GM18873 (cell line): ENCODE data around the gene TMEM182.

Experiments used
- ATAC-seq: cut with Tn5 transposase; IDR thresholded peaks from one replicate; pipeline ENCODE4 v1.9.1; 2021; ENCODE audit warnings: mild to moderate bottlenecking, moderate library complexity, moderate number of reproducible peaks; ENCODE audit not compliant: unreplicated experiment, low FRiP score

TMEM182 gene, protein sequence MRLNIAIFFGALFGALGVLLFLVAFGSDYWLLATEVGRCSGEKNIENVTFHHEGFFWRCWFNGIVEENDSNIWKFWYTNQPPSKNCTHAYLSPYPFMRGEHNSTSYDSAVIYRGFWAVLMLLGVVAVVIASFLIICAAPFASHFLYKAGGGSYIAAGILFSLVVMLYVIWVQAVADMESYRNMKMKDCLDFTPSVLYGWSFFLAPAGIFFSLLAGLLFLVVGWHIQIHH

DNA sequence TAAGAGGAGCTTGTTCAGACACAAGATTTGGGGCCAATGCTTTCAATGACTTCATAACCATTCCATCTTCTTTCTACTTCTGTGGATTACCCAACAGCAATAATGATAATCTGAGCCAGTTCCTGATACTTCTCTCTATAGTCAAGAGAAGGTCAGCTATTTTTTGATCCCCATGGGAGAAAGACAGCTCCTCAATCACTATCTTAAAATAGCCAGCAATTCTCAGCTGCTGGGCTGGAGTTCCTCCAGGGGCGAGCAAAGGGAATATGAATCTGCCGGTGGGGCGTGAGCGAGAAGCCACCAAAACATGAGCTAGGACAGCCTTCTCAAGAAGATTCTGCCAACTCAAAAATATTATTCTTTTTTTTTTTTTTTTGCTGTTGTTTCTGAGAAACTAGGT is at the start of gene TMEM182:
TSS of gene TMEM182 (plus strand) at position 269 of the 400 bp plus-strand sequence. CDS start 187 bp downstream, outside the sequence.
- no peak for ATAC-seq

DNA sequence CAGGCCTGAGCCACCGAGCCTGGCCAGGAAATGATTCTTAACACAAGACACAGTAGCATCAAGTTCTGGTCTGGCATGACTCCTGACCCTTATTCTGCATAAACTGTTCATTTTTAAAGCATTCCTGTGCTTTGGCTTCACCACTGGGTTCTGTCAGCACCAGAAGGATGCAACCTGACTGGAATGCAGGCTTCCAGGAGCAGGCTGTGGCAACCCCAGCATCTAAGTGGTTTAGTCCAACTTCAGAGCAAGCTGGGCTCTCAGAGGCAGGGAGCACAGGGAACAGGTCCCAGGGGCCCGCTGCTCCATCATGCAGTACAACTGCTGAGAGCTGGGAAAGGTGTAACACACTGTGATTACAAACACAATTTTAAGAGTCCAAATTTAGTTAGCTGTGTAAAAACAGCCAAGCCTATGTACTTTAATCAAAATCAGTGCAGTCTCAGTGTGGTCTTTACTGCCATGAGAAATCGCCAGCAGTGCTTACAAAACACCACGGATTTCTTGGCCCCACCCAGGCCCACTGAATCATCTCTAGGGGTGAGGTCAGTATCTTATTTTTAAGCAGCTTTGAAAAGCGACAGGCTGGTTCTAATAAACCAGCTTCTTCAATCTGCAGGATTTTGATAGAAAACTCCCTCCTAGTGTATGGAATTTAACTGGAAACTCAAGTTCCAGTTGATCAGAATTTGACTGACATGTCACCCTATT is 44.4 kb upstream of the TMEM182 start:
- no peak for ATAC-seq

DNA sequence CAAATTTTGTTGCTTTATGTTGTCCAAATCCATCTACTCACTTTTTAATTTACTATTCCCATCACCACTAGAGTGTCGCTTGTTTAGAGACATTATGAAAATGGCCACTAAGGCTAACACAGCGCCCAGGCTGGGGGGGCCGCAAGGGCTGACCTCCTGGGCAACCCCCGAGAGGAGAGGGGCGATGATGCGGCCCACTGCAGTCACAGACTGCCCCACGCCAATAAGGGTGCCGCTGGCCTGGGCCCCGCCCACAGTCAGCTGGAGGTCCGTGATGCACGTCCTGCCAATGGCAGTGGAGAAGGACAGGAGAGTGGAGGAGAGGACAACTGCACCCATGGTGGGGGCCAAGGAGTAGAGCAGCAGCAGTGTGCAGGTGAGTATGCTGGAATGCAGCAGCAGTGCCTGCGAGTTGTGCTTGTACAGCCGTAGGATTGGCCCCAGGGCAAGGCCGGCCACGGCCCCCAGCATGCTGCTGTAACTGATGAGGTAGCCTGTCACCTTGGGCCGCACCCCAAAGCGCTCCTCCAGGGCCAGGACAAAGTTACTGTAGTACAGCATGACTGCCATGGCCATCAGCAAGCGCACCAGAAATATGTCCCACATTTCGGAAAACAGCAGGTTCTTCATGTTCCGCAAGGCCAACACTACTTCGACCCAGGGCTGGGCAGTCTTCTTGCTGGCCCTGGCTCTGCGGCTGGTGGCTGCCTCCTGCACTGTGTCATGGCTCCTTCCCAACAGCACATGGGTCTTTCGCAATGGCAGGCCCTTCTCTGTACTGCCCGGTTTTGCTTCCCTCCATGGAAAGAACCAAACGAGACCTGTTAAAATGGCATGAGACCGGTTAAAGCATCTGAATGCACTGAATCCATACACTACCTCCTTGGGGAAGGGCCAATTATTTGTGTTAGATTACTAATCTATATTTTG is 43.2 kb upstream of the TMEM182 start:
- ATAC-seq: no peak

DNA sequence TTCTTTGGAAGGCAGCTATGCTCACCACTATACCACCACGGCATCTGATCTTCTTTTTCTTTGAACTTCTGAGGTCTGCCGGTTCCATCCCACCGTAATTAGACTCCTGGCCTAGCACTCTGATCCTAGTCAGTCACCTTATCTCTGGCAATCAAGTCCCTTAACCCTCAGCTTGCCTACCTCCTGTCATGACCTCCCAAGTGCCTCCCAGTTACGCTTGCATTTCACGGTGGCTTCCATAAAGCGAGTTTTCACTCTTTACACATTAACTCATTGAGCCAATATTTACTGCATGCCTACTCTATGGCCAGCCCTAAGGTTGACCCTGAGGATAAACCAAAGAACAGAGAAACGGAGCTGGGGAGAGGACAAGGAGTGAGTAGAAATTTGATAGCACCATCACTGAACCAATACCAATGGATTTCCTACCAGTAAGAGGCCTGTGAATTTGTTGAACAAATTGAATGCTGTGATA is 37.8 kb upstream of the TMEM182 start:
- no peak for ATAC-seq

DNA sequence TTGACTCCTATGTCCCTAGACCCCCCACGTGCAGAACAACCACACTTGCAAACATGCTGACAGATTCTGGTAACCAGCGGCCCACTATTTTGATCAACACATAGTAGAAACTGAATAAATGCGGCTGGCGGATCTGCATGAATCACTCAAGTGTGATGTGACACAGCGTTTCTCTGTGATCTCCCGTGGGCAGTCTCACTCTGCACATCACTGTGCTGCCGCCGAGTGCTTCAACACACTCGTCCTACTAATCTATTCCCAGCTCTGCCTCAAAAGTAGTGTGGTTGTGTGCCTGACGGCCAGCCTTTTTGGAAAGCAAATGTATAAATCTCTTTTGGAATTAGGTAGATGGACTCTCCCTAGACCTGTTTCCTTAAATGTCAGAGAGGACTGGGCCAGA is 37.3 kb upstream of the TMEM182 start:
- ATAC-seq: no peak

DNA sequence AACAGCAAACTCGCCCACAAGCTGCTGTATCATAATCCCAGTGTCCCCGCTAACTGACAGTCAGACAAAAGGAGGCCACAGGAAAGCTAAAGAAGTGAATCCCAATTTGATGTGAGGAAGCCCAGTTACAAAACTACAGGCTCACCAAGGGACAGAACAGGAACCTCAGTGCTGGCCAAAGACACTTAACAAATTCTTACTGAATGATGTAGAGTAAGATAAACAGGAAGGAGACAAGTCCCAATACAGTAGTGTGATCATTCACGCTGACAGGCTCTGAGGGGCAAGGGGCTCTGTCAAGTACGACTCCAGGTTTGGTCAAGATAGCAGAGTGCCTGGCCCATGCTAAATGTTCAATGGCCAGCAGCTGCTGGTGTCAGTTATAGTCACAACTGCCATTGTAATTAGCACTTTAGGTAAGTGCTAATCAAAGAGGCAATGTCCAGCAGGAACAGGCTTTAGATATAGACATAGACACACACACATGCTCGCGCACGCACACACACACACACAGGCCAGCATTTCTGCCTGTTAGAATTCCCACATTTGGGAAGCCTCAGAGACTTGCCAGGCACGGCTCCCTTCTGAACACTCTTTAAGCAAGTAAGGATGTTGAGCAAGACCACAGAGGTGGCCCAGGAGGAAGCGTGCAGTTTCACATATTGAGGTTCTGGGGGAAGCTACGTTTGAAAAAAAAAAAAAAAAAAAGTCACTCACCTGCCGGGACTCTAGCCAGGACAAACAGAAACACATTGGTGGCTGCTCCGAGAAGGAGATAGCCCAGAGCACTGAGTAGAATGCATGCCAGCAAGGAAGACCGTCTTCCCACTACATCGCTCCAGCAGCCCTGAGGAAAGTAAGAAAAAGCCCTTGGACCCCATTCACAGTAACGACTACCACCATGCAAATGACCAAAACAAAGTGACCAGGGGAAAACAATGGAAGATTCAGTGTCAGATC is 35.4 kb upstream of the TMEM182 start:
- no peak for ATAC-seq

DNA sequence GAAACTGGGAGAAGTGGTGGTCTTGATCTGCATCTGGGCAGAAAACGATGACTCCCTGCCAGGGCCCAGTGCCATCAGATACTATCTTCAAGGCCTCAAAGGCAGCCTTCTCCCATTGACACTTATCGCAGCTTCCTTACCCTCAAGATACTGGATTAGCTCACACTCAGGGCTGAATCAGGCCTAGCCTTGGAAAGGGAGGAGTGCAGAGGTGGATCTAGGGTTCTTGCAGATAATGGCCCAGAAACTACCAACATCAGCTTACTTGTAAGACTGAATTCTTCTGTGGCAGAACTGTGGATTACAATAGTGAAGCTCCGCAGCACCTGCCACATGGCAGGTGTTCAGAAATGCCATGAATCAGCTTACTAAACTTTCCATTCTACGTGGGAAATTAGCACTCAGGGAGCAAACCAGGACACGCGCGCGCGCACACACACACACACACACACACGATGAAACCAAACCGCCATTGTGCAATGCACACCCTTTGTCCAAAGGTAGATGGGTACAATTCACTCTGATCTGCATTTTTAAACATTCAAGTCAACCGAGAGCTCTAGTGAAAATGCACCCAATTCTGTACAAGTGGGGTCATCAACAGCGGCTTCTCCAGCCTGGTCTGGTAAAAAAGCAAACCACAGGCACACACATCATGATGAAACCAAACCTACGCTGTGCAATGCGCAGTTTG is 26.3 kb upstream of the TMEM182 start:
- ATAC-seq: no peak

DNA sequence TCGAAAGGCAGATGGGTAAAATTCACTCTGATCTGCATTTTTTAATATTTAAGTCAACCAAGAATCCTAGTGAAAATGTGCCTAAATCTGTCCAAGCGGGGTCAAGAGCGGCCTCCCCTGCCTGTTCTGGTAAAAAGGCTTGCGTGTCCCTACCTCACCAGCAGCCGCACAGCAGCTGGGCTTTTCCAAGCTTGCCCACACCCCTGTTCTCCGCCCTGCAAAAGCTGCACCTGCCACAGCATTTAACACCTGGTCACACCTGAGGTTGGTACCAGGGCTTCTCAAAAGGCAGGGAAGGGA is 25.8 kb upstream of the TMEM182 start:
- ATAC-seq: peak; percentile 7

DNA sequence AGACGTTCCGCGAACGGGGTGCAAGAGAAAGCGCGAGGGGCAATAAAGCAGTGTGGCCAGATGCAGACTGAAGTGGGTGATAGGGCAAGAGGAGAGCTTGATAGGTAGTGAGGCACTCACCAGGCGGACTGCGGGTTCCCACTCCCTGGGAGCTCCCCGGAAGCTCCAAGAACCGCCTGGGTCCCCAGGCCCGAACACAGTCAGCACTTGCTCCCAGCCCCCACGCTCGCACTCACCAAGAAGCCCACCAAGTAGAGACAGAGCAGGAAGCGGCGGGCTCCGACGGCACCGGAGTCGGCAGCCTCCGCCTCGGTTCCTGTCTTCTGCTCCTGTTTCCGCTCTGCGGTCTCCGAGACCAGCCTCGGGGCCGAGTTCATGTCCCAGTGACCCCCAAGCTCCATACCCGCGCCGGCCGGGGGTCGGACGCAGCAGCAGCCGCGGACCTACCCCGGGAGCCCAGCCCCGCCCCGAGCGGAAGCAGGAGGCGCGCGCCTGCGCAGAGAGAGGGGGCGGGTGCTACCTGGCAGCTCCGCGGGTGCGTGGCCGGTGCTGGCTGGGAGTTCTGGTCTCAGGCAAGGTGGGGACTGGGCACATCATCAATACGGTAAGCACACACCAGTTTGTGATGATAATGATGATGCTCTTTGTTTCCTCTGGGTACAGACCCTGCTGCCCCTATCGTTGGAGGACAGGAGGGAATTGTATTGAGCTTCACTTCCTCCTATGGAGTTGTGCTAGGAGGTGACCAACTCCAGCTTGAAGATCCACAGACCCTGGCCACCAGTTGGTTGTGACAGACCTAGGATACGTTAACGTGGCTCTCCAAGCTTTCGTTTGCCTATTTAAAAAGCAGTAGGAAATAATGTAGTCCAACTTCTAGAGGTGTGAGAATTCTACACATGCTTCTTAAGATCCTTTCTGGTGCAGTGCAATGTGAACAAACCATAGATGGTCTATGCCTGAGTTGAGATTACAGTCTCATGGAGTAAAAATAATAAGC is 25.1 kb upstream of the TMEM182 start:
- ATAC-seq: peak; percentile 81

DNA sequence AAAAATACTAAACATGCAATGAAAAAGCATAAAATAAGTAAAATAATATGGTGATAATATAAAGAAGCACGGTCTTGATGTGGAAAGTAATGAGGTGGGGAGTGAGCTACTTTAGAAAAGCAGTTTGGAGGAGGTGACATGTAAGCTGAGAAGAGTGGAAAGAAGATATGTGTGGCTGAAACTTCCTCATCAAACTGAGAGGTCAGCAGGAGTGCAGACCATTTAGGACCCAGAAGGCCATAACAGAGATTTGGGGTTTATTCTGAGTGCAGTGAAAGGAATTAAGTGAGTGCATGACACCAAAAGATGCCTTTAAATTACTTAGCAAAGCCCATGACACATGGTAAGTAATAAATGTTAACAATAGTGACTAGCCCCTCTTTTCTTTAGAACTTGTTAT is 24.4 kb upstream of the TMEM182 start:
- ATAC-seq: peak; percentile 48

DNA sequence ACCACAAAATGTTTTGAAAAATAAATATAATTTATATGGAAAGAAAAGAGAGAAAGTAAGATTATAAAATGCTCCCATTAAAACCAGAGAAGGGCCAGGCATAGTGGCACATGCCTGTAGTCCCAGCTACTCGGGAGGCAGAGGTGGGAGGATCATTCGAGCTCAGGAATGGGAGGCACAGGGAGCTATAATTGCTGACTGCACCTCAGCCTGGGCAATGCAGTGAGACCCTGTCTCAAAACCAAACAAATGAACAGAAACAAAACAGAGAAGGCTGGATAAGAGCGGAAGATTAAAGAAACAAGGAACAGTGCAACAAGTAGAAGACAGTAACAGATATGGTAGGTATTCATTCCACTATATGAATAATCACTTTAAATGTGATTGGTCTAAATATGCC is 18.6 kb upstream of the TMEM182 start:
- no peak for ATAC-seq

DNA sequence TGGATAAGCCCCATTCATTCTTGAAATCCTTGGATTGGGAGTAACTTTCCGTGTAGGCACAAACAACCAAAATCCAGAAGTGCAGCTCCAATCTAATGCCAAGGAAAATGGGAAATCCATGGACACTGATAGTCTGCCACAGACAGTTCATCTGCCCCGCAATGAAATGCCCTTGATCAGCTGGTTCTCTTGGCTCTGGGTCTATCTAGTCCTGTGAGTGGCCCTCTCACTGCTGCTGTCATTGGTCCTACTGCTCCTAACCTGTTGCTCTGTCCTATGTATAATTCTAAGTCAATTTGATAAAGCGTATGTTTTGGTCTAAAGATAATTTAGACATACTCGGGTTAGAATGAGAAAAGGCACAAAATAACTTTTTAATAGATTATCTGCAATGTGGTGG is 13.7 kb upstream of the TMEM182 start:
- ATAC-seq: no peak

DNA sequence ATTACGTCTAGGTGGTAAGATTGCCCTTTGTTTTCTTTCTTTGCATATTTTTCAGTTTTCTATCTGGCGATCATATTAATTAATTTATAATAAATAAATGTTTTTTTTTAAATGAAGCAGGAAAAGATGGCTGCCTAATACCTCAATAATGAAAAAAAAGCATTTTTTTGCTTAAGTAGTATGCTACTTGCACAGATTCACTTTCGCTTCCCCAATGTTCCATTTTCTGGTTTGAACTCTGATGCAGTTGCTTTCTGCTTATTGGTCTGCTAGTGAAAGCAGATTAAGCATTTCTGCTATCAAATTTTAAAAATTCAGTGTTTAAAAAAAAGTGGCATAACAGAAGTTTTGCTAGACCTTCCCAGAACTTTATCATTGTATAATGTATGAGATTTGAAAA is 11.9 kb upstream of the TMEM182 start:
- ATAC-seq: peak; percentile 50

DNA sequence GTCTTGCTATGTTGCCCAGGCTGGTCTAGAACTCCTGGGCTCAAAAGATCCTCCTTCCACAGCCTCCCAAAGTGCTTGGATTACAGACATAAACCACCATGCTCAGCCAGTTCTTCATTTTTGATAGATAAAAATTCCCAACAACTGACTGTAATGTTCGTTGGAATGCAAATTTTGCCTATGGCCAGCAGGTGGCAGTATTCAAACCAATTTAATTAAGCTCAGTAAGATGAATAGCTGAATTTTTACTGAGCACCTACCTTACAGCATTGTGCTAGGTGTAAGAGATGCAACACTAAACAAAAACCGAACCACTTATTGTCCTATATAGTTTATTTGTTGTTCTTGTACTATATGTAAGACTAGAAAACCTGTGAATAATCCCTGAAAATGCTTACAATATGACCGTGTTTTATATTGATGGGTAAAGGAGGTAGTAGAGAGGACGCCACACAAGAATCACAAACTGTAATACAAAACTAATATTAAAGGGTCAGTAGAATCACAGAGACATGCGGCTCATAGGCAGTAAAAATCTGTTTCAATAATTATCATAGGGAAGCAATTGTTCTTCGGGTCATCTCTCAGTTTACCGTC is 8.2 kb upstream of the TMEM182 start:
- ATAC-seq: no peak

DNA sequence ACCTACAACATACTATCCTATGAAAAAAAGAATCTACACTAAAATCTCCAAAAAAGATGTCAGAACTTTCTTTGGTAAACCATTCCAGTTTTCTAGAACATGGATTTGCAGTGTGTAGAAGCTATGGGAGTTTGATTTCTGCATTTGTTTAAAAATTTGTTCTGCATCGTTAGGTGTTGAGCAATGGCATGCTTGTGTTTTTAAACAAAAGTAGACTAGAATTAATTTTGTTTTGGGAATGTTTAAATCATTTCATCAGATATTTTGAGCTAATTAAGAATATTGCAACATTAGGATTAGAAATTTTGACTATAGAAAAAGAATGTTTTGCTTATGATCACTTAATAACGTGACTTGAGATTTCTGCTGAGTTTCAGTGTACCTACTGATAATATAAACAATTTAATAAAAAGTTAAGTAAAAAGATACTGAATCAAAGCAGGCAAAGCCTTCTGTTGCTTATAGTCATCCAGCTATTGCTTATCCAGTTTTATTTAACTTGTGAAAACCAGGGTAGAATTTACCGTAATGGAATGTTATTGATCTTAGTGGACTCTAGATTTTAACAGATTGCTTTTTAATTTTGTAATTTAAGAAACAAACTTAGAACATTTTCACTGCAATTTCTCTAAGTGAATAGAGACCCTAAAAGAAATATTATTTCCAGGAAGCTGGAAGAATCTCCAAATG is 7.2 kb upstream of the TMEM182 start:
- no peak for ATAC-seq

DNA sequence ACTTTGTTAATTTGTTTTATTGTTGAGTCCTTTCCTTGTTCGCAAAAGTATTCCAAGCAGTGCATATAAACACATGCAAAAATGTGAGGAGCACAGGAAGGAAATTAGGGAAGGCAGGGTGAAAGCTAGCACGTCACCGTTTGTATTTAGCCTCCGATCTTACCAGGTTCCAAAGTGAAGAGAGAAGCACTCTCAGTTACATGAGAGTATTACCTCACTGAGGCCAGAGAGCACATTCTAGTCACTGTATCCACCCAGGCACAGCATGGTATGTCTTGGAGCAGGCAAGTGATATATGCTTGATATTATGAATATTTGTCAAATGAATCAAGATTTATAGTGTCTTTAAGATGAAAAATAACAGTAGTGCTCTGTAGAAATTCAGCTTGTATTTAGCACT is 6.5 kb upstream of the TMEM182 start:
- ATAC-seq: no peak

DNA sequence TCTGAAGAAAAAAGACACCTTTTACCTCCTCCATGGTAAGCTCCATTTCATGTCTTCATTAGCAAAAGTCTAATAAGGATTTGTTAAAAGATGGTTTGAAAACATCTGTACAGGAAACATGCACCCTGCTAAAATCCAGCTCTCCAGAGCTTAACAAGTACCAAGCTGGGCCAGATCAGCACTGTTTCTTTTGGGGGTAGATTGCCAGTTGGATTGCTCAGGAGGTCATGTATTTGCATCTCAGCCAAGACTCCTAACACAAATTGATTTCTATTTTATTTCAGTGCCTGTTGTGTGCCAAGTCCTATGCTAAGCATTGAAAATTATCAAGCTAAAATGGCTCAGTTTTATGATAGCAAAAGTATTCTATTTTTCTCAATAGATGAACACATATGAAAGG is 3.4 kb upstream of the TMEM182 start:
- no peak for ATAC-seq
